OCI-LY7 (cell line): ENCODE measurements around the gene TUSC2. TPM values are rescaled to one million over a fixed set of nuclear protein-coding genes. Genes with fewer than 3 reads are reported as not detected.
"Not testable (repeated sequence)": the region's sequence is repeated elsewhere in the genome, so short reads cannot be mapped to it uniquely, and the experiment has no call there.

ENCODE experiments used
- BruUV-seq: library from RNA; stranded (reverse); fragments of 400-500 nt; replicated peaks from 2 replicates; lab custom pipeline; 2021; lab: Mats Ljungman, UMichigan
- CTCF ChIA-PET: fragments of 300-600 bp; sonication (Branson Sonifier 250); formaldehyde crosslinking; loops from one replicate; lab custom pipeline; 2022; ENCODE audit warnings: antibody characterized with exemption; ENCODE audit not compliant: unreplicated experiment; lab: Charles Lee
- POLR2A ChIA-PET: fragments of 300-600 bp; sonication (Branson Sonifier 250); formaldehyde crosslinking; loops from one replicate; lab custom pipeline; 2022; ENCODE audit warnings: antibody characterized with exemption; lab: Charles Lee
- DNase-seq: peaks from one replicate; pipeline ENCODE4 v3.0.0-alpha.2; 2015; ENCODE audit warnings: low spot score
- H2AFZ ChIP-seq: fragments of 200-600 bp; sonication (generic), shearing (Covaris generic); 2 replicates; pipeline ENCODE4 v1.6.1; 2014; ENCODE audit warnings: mild to moderate bottlenecking, antibody characterized with exemption, low read length, moderate library complexity
- H3K27ac ChIP-seq: fragments of 200-600 bp; sonication (generic); 2 replicates; pipeline ENCODE4 v1.5.1; 2014; ENCODE audit warnings: mixed run types, low read depth, mild to moderate bottlenecking, moderate library complexity, low read length, inconsistent platforms; ENCODE audit not compliant: poor library complexity, severe bottlenecking
- H3K36me3 ChIP-seq: fragments of 200-600 bp; sonication (generic); 2 replicates; pipeline ENCODE4 v1.6.1; 2014; ENCODE audit warnings: mild to moderate bottlenecking, antibody characterized with exemption, low read length, moderate library complexity, mixed read lengths; ENCODE audit not compliant: insufficient read depth
- H3K4me1 ChIP-seq: fragments of 200-600 bp; sonication (generic); 2 replicates; pipeline ENCODE4 v1.5.1; 2014; ENCODE audit warnings: mild to moderate bottlenecking, low read length; ENCODE audit not compliant: insufficient read depth, poor library complexity, severe bottlenecking
- H3K4me2 ChIP-seq: fragments of 200-600 bp; sonication (generic); 2 replicates; pipeline ENCODE4 v1.6.1; 2014; ENCODE audit warnings: mild to moderate bottlenecking, low read length
- H3K4me3 ChIP-seq: fragments of 200-600 bp; sonication (generic); 2 replicates; pipeline ENCODE4 v1.5.1; 2014; ENCODE audit warnings: mild to moderate bottlenecking, low read depth, low read length; ENCODE audit not compliant: poor library complexity, severe bottlenecking
- H3K79me2 ChIP-seq: fragments of 200-600 bp; sonication (generic); 2 replicates; pipeline ENCODE4 v1.6.1; 2016; ENCODE audit warnings: low read depth, mild to moderate bottlenecking, low read length, moderate library complexity, mixed read lengths; ENCODE audit not compliant: insufficient read depth
- H3K9me2 ChIP-seq: fragments of 200-600 bp; sonication (generic); 2 replicates; pipeline ENCODE4 v1.6.1; 2016; ENCODE audit warnings: mild to moderate bottlenecking, low read length, mixed read lengths; ENCODE audit not compliant: insufficient read depth
- H3K9me3 ChIP-seq: fragments of 200-600 bp; sonication (generic); 2 replicates; pipeline ENCODE4 v1.6.1; 2014; ENCODE audit warnings: mild to moderate bottlenecking, mixed run types, low read length, mixed read lengths
- H4K20me1 ChIP-seq: fragments of 200-600 bp; sonication (generic); 2 replicates; pipeline ENCODE4 v1.6.1; 2014; ENCODE audit warnings: mild to moderate bottlenecking, antibody characterized with exemption, low read length, moderate library complexity, mixed read lengths; ENCODE audit not compliant: insufficient read depth
- CTCF ChIP-seq: fragments of 200-600 bp; sonication (generic); conservative IDR thresholded peaks from 2 replicates; pipeline ENCODE4 v1.5.1; 2014; ENCODE audit warnings: mild to moderate bottlenecking, antibody characterized with exemption, low read length, moderate library complexity, mixed read lengths
- EZH2phosphoT487 ChIP-seq: fragments of 200-600 bp; sonication (generic); IDR thresholded peaks from 2 replicates; pipeline ENCODE4 v1.6.1; 2018; ENCODE audit warnings: low read depth, borderline replicate concordance, mild to moderate bottlenecking, mixed run types, antibody characterized with exemption, low read length, moderate library complexity, mixed read lengths
- intact Hi-C: fragments of 100-400 bp; cut with micrococcal nuclease; formaldehyde crosslinking; loops from one replicate; pipeline ENCODE4 v1.10.0; 2022; ENCODE audit not compliant: unreplicated experiment
- total RNA-seq, 2 experiments: library from RNA; depleted of rRNA in 1 of 2; stranded (reverse); fragments of >200 nt in 1 of 2; shearing (Covaris generic) in 1 of 2; gene quantifications; 2 replicates each; pipeline ENCODE4 v1.2.3, GENCODE V29; 2014 to 2022

The TUSC2 gene
- total RNA-seq, 2 experiments from 2014 or later, result 20.4 to 24.5 TPM

- POLR2A ChIA-PET, result no interaction called here
- Histone ChIP-seq H3K27ac (no peak overlapping the region), H3K9me3 (no peaks in the 10 kb centered on the region), H3K4me1 (no peaks in the 10 kb centered on the region), H3K4me2 (no peak overlapping the region), H4K20me1 (no peaks in the 10 kb centered on the region), H2AFZ (no peak overlapping the region), H3K4me3 (no peak overlapping the region), H3K79me2 (peaks cover 14% of the 10 kb centered on the region), H3K36me3 (peaks cover 52% of the 10 kb centered on the region), H3K9me2 (no peaks in the 10 kb centered on the region)
- CTCF ChIA-PET, result no interaction called here
- no peak for TF ChIP-seq CTCF
- no peak for TF ChIP-seq EZH2phosphoT487
- intact Hi-C loops, result no loop called here
- no peak for DNase-seq
- no TSS peak for BruUV-seq
These were observed 41.4 kb downstream of the TUSC2 start for GRCh38 chr3:50286322-50287227.

- H3K36me3 ChIP-seq, result peaks cover 36% of the 10 kb centered on the region
- H3K9me2 ChIP-seq, DNase-seq, H3K9me3 ChIP-seq, H3K4me3 ChIP-seq, H3K4me2 ChIP-seq, H3K4me1 ChIP-seq, H3K27ac ChIP-seq, H4K20me1 ChIP-seq, CTCF ChIA-PET, H3K79me2 ChIP-seq, intact Hi-C loops, BruUV-seq, H2AFZ ChIP-seq: not testable (repeated sequence)
- POLR2A ChIA-PET, result interaction anchor here (0.7 to 1.0 kb wide), 3 partner anchors 15 to 53 kb away, joined by 3 read pairs; partner anchors contain the start of genes HYAL3 and NAA80
These were observed 43.9 kb downstream of the TUSC2 start for GRCh38 chr3:50284121-50284520.

DNA sequence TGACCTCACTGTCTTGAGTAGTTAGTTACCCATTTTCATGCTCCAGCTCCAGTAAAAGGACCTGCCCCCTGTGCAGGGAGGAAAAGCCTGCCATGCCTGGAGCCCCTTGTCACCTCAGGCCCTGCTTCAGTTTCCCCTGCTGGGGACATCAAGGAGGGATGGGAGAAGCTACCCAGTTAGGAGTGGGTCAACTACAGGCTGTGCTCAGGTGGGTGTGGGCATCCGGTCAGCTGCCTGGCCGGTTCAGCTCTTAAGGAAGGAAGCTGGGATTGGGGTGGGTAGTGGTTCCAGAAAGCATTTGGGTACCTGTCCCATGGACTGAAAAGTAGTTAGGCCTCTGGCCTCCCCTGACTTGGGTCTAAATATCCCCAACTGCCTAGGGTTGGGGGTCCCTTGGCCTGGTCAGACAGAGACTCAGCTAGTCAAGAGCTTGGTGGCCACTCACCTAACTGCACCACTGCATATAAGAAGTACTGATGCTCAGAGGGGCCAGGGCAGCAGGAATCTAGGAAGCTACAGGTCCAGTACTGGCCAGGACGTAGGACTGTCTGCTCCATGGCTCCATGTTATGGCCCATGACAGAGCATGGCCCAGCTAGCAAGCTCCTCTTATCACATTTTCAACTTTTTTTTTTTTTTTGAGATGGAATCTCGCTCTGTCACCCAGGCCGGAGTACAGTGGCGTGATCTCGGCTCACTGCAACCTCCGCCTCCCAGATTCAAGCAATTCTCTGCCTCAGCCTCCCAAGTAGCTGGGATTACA is 48.6 kb downstream of the TUSC2 start:
- no peaks in the 10 kb centered on the region for H4K20me1 ChIP-seq
- H3K4me2 ChIP-seq, result no peak overlapping the region
- no peak for DNase-seq
- no peaks in the 10 kb centered on the region for H3K79me2 ChIP-seq
- no peak for TF ChIP-seq CTCF
- no peak for TF ChIP-seq EZH2phosphoT487
- no peak overlapping the region for H3K27ac ChIP-seq
- ChIA-PET CTCF (interaction anchor here (0.6 kb wide), 1 partner anchor 19 kb away, joined by 4 read pairs; no protein-coding TSS in a partner anchor), POLR2A (interaction anchor here (0.6 to 1.2 kb wide), 4 partner anchors 9 to 29 kb away, joined by 3 read pairs; partner anchors contain the start of genes HYAL3 and NAA80)
- no peaks in the 10 kb centered on the region for H3K36me3 ChIP-seq
- BruUV-seq, result no TSS peak
- H2AFZ ChIP-seq, result no peak overlapping the region
- no peaks in the 10 kb centered on the region for H3K9me3 ChIP-seq
- no peaks in the 10 kb centered on the region for H3K9me2 ChIP-seq
- intact Hi-C loops, result no loop called here
- no peaks in the 10 kb centered on the region for H3K4me1 ChIP-seq
- H3K4me3 ChIP-seq, result no peak overlapping the region
